Measurements from ENCODE around the gene TADA2B.

Gene TADA2B, protein sequence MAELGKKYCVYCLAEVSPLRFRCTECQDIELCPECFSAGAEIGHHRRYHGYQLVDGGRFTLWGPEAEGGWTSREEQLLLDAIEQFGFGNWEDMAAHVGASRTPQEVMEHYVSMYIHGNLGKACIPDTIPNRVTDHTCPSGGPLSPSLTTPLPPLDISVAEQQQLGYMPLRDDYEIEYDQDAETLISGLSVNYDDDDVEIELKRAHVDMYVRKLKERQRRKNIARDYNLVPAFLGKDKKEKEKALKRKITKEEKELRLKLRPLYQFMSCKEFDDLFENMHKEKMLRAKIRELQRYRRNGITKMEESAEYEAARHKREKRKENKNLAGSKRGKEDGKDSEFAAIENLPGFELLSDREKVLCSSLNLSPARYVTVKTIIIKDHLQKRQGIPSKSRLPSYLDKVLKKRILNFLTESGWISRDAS

DNA sequence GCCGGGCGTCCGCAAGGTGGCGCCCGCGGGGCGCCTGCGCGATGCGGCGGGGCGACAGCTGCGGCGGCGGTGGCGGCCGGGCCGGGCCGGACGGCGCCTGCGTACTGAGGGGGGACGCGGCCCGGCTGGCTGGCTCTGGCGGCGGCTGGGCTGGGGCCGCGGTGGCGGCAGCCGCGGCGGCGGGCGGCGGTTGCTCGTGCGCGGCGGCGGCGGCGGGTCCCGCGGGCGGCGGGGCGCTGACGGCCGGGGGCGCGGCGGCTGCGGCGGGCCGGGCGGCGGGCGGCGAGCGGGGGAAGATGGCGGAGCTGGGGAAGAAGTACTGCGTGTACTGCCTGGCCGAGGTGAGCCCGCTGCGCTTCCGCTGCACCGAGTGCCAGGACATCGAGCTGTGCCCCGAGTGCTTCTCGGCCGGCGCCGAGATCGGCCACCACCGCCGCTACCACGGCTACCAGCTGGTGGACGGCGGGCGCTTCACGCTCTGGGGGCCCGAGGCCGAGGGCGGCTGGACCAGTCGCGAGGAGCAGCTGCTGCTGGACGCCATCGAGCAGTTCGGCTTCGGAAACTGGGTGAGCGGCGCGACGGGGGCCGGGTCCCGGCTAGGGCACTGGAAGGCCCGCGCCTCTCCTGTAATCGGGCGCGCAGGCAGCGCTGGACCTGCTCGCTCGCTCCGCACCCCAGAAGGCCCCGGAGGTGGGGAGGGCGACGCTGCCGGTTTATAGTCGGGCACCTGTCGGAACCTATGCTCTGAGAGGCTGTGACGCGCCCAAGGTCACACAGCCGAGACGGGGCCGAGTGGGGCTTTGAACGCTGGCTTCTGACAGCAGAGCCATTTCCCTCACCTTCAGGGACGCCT, at the start of gene TADA2B:
TADA2B (plus strand) TSS at position 89 of the 853 bp plus-strand sequence; CDS start at position 297, 208 bp downstream.
- no peak for DNase-seq

DNA sequence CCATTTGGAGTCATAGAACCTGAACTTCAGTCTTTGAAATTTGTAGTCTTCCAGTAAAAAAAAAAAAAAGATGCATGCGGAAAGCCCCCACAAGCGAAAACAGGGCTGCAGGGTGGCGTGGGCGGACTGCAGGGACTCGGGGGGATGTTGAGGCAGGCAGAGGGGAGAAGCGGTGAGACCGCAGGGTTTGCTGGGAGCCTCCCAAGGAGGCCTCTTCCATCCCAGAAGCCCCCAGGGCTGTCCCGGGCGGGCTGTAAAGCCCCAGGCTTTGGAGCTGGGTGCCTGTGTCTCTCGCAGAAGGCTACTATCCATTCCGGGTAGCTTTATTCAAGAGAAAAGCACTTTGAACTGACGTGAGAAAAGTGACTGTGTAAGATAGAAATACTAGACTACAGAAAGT, 46.7 kb upstream of the TADA2B start:
- no peak for DNase-seq

DNA sequence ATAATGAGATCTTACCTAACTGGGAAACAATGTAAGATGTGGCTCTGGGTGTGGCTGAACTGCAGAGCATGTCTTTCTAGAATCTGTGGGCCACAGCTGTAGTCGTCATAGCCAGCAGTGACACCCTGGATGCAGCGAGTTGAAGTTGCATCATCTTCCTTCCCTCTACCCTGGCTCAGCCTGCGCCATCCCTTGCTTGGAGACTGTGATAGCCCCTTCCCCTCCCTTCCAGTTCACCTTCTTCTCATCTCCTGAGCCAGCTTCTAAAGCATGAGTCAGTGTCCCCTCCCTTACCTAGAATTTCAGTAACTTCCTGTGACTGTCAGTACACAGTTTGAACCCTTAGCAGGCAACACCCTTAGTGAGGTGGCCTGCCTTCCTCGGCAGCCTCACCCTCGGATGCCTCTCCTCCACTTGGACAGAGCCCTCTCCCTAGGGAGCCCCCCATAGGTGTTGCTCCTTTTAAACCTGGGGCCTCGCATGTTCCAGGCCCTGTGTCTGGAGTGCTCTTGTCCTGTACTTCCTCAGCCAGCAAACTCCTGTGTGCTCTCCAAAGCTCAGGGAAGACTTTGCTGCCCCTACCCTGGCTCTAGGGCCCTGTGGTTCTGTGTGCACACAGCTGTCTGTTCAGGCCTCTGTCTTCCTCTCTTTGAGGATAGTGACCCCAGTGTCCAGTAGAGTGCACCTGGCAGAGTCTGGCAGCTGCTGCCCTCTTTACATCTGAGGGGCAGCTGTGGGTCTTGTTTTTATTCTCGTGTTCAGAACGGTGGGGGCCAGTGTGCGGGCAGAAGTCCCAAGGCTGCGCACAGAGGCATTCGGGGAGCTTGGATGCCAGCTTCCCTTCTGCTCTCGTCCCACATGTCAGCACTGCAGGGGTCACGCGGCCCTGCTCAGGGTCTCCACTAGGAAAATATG, 43.7 kb upstream of the TADA2B start:
- DNase-seq, result no peak

DNA sequence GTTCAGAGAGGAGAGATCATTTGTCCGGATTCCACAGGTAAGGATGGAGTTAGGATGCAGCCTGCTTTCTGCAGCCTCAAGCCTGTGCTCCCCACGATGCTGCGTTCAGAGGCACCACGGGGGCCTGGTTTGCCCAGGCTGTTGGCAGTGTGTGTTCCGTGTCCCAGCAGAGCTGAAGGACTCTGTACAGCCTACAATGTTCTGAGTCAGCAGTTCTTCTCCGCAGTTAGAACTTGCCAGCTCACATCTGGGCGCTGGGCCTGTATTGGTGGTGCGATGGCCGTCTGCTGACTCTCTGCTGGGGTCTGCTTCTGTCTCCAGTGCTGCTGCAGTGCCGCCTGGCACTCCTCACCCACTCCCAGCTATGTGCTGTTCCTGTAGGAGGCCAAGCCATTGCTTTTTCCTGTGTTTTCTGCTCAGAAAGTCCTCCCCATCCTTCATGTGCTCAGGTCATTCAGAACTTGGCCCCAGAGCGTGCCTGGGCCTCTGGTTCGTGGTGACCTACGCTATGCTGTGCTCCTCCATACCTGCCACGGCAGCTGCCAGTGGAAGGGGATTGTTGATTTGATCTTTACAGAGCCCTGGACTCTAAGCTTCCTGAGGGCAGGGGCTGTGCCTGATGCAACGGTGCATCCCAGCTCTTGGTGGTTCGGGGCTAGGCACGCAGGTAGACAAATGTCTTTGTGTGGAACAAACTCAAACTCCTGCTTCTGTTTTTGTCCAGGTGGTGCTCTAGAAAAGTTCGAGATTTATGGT, 42.6 kb upstream of the TADA2B start:
- no peak for DNase-seq

DNA sequence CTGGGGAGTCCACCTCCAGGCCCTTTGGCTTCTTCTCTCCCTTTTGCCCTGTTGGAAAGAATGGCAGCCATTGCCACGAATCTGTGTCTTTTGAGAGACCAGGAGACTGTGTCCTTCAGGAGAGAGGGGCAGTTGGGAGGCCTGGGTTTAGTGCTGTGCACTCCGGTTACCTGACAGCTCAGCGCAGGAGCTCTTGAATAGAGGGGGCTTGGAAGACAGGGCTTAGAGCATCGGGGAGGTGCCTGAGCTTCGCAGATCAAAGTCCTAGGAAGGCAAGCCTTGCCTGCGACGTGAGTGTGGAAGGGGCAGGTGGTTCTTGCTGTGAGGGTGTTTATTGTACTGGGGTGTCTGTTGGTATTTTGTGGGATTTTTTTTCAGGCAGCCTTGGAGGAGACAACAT, 41.9 kb upstream of the TADA2B start:
- no peak for DNase-seq

DNA sequence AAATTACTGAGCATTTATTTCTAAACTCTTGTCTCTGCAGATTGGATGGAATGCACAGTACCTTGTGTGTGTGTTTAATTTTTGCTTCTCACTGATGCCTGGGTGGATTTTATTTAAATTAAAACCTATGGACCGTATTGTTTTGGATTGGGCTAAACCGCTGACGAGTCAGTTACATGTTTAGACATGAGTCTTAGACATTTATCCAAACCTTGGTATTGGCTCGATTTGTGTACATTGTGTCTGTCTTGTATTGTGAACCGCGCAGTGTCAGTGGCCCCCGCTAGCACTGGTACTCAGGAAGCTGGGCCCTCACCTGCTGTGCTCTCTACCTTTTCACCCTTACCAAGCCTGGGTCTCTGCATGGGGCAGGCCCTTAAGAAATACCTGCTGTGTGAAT, 40.8 kb upstream of the TADA2B start:
- no peak for DNase-seq

DNA sequence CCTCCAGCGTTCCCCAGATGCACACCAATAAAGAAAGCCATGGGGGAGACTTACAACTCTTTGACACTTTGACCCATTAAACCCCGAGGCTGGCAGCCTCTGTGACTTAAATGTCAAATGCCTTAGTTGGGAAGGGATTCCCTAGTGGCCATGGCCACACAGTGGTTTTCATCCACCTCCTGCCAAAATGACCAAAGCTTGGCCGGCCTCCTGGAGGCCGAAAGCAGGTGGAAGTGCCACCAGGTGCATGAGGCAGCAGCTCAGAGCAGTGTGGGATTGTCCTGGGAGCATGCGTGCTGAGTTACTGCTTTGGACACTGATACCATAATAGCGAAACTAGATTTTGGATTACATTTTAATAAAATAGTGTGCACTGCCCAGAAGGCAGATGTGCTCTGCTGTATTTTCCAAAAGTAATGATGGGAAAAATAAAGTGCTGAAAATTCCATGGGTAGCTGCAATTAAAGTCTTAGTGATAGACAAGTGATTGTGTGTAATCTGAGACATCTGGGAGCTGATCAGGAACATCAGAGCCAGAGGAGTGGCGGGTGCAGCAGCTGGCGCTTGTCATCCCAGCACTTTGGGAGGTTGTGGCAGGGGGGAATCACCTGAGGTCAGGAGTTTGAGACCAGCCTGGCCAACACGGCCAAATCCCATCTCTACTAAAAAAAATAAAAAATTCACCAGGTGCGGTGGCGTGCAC, 39.8 kb upstream of the TADA2B start:
- DNase-seq, result no peak

DNA sequence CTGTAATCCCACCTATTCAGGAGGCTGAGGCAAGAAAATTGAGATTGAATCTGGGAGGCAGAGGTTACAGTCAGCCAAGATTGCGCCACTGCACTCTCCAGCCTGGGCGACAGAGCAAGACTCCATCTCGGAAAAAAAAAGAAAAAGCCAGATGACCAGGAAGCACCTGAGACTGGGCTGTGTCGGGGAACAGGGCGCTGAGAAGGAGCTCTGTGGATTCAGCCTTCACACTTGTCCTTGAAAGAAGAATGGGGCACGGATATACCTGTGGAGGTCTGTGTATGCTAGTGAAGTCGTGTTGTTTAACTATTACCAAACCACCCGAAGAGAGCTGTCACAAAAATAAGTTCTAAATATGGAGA, 39.3 kb upstream of the TADA2B start:
- no peak for DNase-seq

DNA sequence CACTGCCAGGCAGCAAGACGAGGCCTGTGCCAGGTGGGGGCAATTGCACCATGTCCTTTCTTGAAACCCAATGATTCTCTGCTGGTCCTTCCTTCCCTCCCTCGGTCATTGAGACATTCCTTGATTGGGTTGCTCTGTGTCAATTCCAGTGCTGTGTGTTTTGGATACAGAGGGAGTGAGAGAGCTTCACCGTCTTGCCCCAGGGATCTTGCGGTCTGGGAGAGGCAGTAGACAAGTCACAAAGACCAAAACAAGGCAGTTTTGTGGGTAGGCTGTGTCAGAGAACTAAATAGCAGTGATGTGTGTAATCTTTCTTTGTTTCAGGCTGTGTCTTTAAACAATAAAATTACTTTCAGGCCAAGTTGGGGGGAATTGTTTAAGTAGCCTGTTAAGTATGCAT, 38.8 kb upstream of the TADA2B start:
- no peak for DNase-seq

DNA sequence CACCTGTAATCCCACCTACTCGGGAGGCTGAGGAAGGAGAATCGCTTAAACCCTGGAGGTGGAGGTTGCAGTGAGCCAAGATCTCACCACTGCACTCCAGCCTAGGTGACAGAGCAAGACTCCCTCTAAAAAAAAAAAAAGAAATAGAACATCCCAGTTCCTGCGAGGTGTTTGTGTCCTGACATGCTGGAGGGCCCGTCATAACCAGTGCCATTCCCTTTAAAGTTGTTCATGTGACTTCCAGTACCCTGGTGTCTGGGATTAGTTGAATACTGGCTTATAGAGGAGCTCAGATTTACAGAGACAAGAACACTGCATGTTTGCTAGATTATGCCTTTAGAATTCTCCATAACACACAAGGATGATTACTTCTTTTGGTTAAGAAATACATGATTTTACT, 37.6 kb upstream of the TADA2B start:
- DNase-seq, result no peak

DNA sequence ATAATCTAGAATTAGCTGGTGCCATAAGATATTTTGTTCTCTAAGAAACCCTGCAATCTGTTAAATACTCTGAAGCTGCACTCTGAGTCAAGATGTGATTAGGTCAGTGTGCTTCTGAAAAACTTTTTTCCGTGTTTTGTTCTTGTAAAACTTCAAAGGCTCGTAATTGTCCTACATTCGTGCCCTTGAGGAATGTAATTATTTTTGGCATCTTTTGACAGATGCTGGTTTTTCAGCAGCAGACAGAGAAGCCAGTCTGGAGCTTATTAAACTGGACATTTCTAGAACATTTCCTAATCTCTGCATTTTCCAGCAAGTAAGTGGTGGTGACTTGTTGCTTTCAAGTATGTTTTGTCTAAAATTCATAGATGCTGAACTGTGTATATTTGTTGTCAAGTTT, 36.8 kb upstream of the TADA2B start:
- DNase-seq, result no peak

DNA sequence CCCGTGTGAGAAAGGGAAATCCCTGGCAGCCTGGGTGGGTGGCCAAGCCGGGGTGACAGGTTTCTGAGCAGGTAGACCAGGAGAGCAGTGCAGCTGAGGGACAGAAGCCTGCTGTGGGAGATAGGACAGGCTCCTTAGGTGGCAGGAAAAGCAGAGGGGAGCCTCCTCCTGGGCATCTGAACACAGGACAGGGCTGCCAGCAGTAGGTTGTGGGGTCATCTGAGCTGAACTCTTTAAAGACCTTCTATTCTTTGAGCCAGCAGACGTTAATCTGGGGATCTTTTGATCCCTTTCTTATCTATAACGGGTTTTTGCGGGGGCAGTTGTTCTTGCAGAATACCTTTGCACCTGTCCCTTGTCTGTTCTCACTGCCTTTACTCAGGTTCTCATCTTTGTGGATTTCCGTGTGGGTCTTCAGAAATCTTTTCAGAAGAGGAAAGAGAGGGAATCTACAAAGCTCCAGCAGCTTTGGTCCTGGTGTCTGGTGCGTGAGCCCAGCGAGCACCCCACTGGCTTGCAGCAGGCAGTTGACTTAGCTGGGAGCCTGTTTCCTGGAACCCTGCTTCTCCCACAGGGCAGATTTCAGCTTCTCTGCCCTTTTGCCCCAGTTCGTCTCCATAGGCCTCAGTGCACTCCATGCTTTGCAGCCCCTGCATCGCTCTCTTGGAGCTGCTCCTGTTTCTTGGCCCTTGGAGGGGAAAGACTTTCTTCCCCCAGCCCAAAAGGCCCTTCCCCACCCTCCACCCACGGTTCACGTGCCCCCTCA, 35.8 kb upstream of the TADA2B start:
- no peak for DNase-seq

DNA sequence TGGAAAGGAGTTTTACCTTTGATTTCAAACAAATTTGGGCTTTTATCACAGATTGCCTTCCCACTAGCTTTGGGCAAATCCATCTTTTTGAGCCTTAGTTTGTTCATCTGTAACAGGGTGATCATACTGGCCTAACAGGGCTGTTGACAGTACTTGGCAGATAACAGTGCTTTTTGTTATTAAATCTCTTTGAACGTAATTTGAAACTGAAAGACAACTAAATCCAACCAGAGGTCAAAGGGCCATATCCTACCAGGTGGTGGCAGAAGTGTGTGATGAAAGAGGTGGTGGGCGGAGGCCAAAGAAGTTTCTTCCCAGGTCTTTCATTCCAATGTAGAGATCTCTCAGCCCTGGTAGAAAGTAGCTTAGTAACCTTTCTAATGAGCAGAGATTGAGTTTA, 35.2 kb upstream of the TADA2B start:
- no peak for DNase-seq

DNA sequence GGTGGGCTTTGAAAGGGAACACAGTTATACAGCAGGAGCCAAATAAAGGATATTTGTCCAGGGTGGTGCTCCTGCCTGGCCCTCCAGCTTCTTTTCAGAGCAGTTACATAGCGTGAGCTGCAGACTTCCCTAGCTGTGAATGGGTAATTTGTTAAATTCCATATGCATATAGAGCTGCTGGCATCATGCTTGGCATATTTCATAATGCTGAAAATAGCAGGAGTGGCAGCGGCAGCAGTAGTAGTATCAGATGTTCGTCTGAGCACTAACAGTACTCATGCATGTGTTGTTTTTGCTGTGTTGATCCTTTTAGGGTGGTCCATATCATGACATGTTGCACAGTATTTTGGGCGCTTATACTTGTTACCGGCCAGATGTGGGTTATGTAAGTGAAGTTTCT, 33.6 kb upstream of the TADA2B start:
- no peak for DNase-seq

DNA sequence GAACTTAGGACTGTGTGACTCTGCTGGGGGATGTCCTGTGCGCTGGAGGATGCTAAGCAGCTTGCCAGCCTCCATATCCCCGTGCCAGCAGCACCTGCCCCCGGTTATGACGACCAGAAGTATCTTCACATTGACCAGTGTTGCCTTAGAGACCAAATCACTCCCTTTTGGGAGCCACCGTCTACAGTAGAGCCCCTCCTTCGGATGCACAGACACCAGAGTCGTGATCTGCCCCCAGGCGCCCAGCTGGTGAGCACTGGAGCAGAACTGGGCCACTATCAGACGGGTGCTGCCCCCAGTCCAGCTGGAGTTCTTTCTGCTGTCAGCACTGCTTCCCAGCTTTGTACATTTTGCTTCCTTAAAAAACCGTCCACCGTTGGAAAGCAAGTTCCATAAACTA, 30.0 kb upstream of the TADA2B start:
- no peak for DNase-seq

DNA sequence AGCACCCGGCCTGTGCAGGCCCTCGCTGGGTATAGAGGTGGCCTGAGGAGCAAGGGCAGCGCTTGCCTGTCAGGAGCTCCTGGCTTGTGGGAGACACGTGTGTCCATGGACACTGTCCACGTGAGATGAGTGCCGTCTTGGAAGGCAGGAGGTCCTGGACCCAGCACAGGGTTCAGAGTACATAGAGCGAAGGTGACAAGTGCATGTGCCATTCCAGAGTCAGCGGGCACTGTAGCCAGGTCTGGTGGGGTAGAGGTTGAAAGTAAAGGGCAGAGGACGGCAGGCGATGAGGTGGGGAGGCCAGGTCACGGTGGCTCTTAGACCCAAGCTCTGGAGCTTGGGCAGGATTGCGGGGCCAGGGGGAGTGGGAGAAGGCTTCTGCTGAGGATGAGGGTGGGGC, 28.4 kb upstream of the TADA2B start:
- no peak for DNase-seq

DNA sequence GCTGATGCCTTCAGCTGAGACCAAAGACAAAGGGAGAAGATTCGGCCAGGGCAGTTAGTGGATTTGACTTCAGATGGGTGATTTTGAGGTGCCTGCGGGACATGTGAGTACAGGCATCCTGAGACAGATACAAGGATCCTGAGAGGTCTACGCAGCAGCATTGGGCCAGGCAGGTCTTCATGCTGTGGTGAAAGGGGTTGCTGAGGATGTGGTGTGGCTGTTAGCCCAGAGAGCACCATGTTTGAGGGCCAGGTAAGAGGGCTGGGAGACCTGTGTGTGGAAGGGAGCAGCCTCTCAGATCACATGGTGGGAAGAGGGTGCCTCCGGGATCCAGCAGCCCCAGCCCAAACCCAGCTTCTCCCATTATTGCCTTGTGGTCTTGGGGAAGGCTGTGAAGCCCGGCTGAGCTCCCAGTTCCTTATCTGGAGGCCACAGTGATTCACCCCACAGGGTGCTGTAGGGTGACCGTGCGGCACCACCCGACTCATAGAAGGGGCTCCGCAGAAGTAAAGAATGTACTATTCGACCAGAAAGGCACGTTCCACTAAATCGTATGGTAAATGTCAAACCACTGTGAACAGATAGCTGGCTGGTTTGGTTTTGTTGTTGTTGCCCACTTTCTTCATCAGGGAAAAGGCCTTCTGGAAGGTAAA, 27.7 kb upstream of the TADA2B start:
- no peak for DNase-seq

DNA sequence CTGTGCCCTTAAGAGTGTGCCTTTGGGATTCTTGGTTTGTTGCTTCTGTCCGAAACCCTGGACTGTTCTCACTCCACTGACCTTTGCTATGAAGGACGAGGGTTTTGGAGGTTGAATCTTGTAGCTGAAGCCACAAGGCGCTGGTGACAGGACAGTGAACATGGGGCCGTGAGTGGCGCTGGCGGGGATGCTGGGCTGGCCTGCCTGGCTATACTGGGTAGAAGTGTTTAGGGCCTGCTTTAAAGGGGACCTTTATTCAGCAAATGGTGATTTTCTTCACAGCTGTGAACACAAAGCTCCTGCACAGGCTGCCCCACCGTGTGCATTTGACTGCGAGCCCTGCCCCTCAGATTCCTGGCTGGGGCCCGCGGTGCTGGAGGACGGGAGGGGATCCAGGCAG, 27.1 kb upstream of the TADA2B start:
- no peak for DNase-seq

DNA sequence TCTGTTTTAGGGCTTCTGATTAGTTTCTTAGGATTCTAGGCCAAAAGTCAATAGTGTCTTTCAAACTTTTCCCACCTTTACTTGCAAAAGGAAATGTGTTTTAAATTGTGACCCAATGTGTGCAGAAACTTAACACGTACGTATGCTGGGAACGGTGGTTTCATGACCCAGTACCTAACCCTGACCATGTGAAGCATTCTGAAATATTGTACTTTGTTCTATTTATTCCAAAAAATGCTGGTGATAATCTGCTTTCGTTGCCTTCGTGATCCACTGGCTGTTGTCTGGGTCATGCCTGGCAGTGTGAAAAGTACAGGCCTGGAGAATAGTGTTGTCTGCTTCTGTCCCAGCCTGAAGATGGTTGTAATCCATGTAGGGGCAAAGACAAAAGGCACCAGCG, 26.7 kb upstream of the TADA2B start:
- no peak for DNase-seq

DNA sequence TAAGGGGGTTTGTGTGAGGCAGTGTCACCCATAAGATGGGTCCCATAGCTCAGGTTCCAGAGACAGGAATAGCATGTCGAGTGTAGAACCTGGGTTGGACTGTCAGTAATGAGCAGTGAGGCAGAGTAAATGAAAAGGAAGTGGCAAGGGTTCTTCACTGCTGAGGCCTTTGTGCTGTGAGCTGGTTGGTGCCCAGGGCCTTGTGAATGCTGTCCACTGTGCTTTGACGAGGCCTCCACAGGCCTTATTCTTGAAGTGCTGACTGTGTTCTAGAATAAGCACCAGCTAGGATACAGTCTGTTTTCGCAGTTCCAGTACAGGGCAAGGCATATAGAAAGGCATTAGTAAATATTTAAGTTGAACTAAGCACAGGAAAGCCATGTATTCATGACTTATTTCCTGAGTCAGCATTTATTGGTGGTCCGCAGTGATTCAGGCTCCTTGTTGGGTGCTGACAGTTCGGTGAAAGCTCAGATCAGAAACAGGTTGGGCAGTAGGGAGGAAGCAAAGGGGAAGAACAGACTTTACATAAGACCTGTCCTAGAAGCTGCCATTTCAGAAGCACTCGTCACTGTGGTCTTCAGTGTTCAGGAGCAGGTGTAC, 25.6 kb upstream of the TADA2B start:
- DNase-seq, result no peak
